ENCODE data around the gene HCFC1R1.

DNA sequence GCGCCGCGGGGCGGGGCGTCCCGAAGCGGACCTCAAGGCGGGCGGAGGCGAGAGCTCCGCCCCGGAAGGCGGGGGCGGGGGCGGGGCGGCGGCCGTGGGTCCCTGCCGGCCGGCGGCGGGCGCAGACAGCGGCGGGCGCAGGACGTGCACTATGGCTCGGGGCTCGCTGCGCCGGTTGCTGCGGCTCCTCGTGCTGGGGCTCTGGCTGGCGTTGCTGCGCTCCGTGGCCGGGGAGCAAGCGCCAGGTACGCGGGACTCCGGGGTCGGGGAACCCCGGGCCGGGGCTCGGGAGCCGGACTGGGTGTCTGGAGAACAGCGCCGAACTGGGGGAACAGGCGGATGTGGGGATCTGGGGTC lies 3.5 kb downstream of the HCFC1R1 start, which contains the start of gene TNFRSF12A:
- TF ChIP-seq SIN3A (IDR thresholded peaks at IDR 0.05; ENCODE audit: low read depth) (no peak), ZNF274 (IDR thresholded peaks at IDR 0.05; ENCODE audit: low read depth, low read length) (no peak), EZH2 (IDR thresholded peaks at IDR 0.05) (no peak), POLR2A (IDR thresholded peaks at IDR 0.05; ENCODE audit: borderline replicate concordance, extremely low read depth, insufficient read depth, insufficient read length) (peak; percentile 64), YY1 (IDR thresholded peaks at IDR 0.05; ENCODE audit: extremely low read depth, insufficient replicate concordance, low read depth, low read length) (no peak), RAD21 (IDR thresholded peaks at IDR 0.05; ENCODE audit: low read depth) (no peak), POLR2AphosphoS5 (IDR thresholded peaks at IDR 0.05; ENCODE audit: low read depth, low read length) (peak; percentile 91), SP1 (IDR thresholded peaks at IDR 0.05; ENCODE audit: low read depth) (no peak), TCF7L2 (IDR thresholded peaks at IDR 0.05; ENCODE audit: borderline replicate concordance, extremely low read depth, insufficient read depth, insufficient read length) (no peak), FOSL1 (IDR thresholded peaks at IDR 0.05; ENCODE audit: low read depth) (no peak), EZH2phosphoT487 (IDR thresholded peaks at IDR 0.05; ENCODE audit: borderline replicate concordance) (no peak)
- TF ChIP-seq, protein P1, sequence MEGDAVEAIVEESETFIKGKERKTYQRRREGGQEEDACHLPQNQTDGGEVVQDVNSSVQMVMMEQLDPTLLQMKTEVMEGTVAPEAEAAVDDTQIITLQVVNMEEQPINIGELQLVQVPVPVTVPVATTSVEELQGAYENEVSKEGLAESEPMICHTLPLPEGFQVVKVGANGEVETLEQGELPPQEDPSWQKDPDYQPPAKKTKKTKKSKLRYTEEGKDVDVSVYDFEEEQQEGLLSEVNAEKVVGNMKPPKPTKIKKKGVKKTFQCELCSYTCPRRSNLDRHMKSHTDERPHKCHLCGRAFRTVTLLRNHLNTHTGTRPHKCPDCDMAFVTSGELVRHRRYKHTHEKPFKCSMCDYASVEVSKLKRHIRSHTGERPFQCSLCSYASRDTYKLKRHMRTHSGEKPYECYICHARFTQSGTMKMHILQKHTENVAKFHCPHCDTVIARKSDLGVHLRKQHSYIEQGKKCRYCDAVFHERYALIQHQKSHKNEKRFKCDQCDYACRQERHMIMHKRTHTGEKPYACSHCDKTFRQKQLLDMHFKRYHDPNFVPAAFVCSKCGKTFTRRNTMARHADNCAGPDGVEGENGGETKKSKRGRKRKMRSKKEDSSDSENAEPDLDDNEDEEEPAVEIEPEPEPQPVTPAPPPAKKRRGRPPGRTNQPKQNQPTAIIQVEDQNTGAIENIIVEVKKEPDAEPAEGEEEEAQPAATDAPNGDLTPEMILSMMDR (IDR thresholded peaks at IDR 0.05 in 2 of 3, conservative IDR thresholded peaks at IDR 0.05 in 1 of 3; ENCODE audit: borderline replicate concordance in 1 of 3, insufficient read depth in 1 of 3, low read depth in 2 of 3, low read length in 2 of 3): no peak
- TF ChIP-seq, protein P2, sequence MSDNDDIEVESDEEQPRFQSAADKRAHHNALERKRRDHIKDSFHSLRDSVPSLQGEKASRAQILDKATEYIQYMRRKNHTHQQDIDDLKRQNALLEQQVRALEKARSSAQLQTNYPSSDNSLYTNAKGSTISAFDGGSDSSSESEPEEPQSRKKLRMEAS (IDR thresholded peaks at IDR 0.05): no peak
- TF ChIP-seq, protein P3, sequence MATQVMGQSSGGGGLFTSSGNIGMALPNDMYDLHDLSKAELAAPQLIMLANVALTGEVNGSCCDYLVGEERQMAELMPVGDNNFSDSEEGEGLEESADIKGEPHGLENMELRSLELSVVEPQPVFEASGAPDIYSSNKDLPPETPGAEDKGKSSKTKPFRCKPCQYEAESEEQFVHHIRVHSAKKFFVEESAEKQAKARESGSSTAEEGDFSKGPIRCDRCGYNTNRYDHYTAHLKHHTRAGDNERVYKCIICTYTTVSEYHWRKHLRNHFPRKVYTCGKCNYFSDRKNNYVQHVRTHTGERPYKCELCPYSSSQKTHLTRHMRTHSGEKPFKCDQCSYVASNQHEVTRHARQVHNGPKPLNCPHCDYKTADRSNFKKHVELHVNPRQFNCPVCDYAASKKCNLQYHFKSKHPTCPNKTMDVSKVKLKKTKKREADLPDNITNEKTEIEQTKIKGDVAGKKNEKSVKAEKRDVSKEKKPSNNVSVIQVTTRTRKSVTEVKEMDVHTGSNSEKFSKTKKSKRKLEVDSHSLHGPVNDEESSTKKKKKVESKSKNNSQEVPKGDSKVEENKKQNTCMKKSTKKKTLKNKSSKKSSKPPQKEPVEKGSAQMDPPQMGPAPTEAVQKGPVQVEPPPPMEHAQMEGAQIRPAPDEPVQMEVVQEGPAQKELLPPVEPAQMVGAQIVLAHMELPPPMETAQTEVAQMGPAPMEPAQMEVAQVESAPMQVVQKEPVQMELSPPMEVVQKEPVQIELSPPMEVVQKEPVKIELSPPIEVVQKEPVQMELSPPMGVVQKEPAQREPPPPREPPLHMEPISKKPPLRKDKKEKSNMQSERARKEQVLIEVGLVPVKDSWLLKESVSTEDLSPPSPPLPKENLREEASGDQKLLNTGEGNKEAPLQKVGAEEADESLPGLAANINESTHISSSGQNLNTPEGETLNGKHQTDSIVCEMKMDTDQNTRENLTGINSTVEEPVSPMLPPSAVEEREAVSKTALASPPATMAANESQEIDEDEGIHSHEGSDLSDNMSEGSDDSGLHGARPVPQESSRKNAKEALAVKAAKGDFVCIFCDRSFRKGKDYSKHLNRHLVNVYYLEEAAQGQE (IDR thresholded peaks at IDR 0.05; ENCODE audit: low read depth): no peak

Data from HCT116 (cell line).